Lung (tissue), 12 donors: ENCODE data around the gene LIPC. TPM values are rescaled to one million over a fixed set of nuclear protein-coding genes. Genes with fewer than 3 reads are reported as not detected.

Source experiments
- ATAC-seq: fragments of 200-7000 bp; cut with Tn5 transposase; one replicate; pipeline ENCODE4 v1.9.1; 2020; ENCODE audit warnings: moderate number of reproducible peaks; ENCODE audit not compliant: insufficient read depth, low FRiP score
- DNase-seq, 3 donors: peaks; one replicate each; pipeline ENCODE4 v3.0.0-alpha.2; 2013 to 2017
- H3K27ac ChIP-seq, 2 donors: one replicate each; pipeline ENCODE4 v1.5.1; 2013; ENCODE audit warnings: mild to moderate bottlenecking in 2 of 2, moderate library complexity in 2 of 2, control low read depth in 1 of 2, inconsistent platforms in 1 of 2, low read depth in 1 of 2, low read length in 1 of 2
- H3K27me3 ChIP-seq, 3 donors: one replicate each; pipeline ENCODE4 v1.5.1; 2013; ENCODE audit warnings: low read length in 2 of 3; ENCODE audit not compliant: control insufficient read depth in 3 of 3, insufficient read depth in 3 of 3
- H3K36me3 ChIP-seq, 4 donors: one replicate each; pipeline ENCODE4 v1.5.1; 2013; ENCODE audit warnings: low read length in 4 of 4, mild to moderate bottlenecking in 1 of 4, moderate library complexity in 1 of 4; ENCODE audit not compliant: control insufficient read depth in 4 of 4, insufficient read depth in 4 of 4
- H3K4me1 ChIP-seq, 5 donors: one replicate each; pipeline ENCODE4 v1.5.1; 2013; ENCODE audit warnings: low read length in 5 of 5, mild to moderate bottlenecking in 2 of 5, moderate library complexity in 1 of 5; ENCODE audit not compliant: control insufficient read depth in 5 of 5, insufficient read depth in 5 of 5
- H3K4me3 ChIP-seq: one replicate; pipeline ENCODE4 v1.5.1; 2013; ENCODE audit warnings: mild to moderate bottlenecking, control low read depth, moderate library complexity
- H3K9ac ChIP-seq, 2 donors: one replicate each; pipeline ENCODE4 v1.5.1; 2013; ENCODE audit warnings: low read length in 2 of 2, control low read depth in 1 of 2; ENCODE audit not compliant: insufficient read depth in 1 of 2
- H3K9me3 ChIP-seq, 4 donors: one replicate each; pipeline ENCODE4 v1.5.1; 2013; ENCODE audit warnings: low read length in 3 of 4, mild to moderate bottlenecking in 1 of 4, moderate library complexity in 1 of 4; ENCODE audit not compliant: control insufficient read depth in 4 of 4, insufficient read depth in 3 of 4
- CTCF ChIP-seq: IDR thresholded peaks from 2 replicates; pipeline ENCODE4 v1.5.1; 2012; ENCODE audit warnings: mild to moderate bottlenecking; ENCODE audit errors: control extremely low read depth, extremely low read depth
- WGBS, 2 donors: extraction: QIAGEN DNeasy Blood & Tissue Kit; methylation state at CpG; one replicate each; pipeline ENCODE4 v1.1.7; 2013; 5-methylcytosine and 5-hydroxymethylcytosine counted together
- polyA plus RNA-seq, 2 donors: library from polyadenylated mRNA; stranded (reverse); fragments of 200-250 nt; gene quantifications; one replicate each; pipeline ENCODE4 v1.2.1, GENCODE V29; 2013
- total RNA-seq, 2 donors: library from RNA; depleted of rRNA in 1 of 2; stranded (reverse); fragments of >200 nt in 1 of 2; gene quantifications; one replicate each; pipeline ENCODE4 v1.2.1, GENCODE V29; 2014 to 2021
- donor health status: control.
- donor health status: control.
- donor health status: Bipolar disorder and iron deficiency.
- donor health status: healthy.
- donor health status: DM: yes; HTN: yes; CAD: no.

Gene LIPC
- total and polyA plus RNA-seq, 4 donors = 0.20 to 0.57 (median 0.40) TPM

- no peaks in the 10 kb centered on the region for H3K36me3 ChIP-seq
- no peaks in the 10 kb centered on the region for H3K9me3 ChIP-seq
- no peak overlapping the region for H3K27ac ChIP-seq
- WGBS, 2 donors = 60 to 81% methylated on average over 6 of the region's 6 CpGs
- no peak overlapping the region for H3K9ac ChIP-seq
- DNase-seq (no peak), ATAC-seq (no peak)
- no peak for TF ChIP-seq CTCF
- H3K27me3 ChIP-seq = no peaks in the 10 kb centered on the region
- H3K4me3 ChIP-seq = no peak overlapping the region
- no peaks in the 10 kb centered on the region for H3K4me1 ChIP-seq
These were observed 20.0 kb downstream of the LIPC start for GRCh38 chr15:58451826-58452225.

- Histone ChIP-seq H3K9me3 (no peaks in the 10 kb centered on the region), H3K9ac (no peak overlapping the region), H3K4me3 (no peak overlapping the region), H3K27me3 (no peaks in the 10 kb centered on the region), H3K4me1 (no peaks in the 10 kb centered on the region), H3K36me3 (no peaks in the 10 kb centered on the region), H3K27ac (no peak overlapping the region)
- ATAC-seq (no peak), DNase-seq (no peak)
- no peak for TF ChIP-seq CTCF
- WGBS, 2 donors = 92 to 94% methylated on average over 4 of the region's 4 CpGs
These were observed 21.0 kb downstream of the LIPC start for GRCh38 chr15:58452775-58453174.

- no peaks in the 10 kb centered on the region for H3K36me3 ChIP-seq
- 87 to 91% methylated on average over 5 of the region's 5 CpGs for WGBS, 2 donors
- no peaks in the 10 kb centered on the region for H3K9me3 ChIP-seq
- no peak for TF ChIP-seq CTCF
- H3K9ac ChIP-seq = no peak overlapping the region
- peaks cover 0 to 3% (median 0%) of the 10 kb centered on the region in 5 donors for H3K4me1 ChIP-seq
- no peak overlapping the region for H3K27ac ChIP-seq
- H3K4me3 ChIP-seq = no peak overlapping the region
- H3K27me3 ChIP-seq = no peaks in the 10 kb centered on the region
- ATAC-seq (no peak), DNase-seq (no peak)
These were observed 22.4 kb downstream of the LIPC start for GRCh38 chr15:58453931-58454793.

GRCh38 chr15:58454950-58455401 is 23.2 kb downstream of the LIPC start:
- Histone ChIP-seq H3K4me1 (peaks cover 0 to 4% (median 0%) of the 10 kb centered on the region in 5 donors), H3K4me3 (no peak overlapping the region), H3K27me3 (no peaks in the 10 kb centered on the region), H3K9me3 (no peaks in the 10 kb centered on the region), H3K36me3 (no peaks in the 10 kb centered on the region), H3K9ac (no peak overlapping the region), H3K27ac (no peak overlapping the region)
- WGBS, 2 donors = 85 to 98% methylated on average over 3 of the region's 3 CpGs
- ATAC-seq (no peak), DNase-seq (no peak)
- TF ChIP-seq CTCF = no peak
